HG02588 (cell line): Measurements from ENCODE around the gene TACC3.
A peak's percentile ranks its signal among the peaks of the same experiment; 100 is the strongest.

Experiments
- ATAC-seq: cut with Tn5 transposase; IDR thresholded peaks from one replicate; pipeline ENCODE4 v1.9.1; 2021; ENCODE audit warnings: mild to moderate bottlenecking, moderate library complexity; ENCODE audit not compliant: unreplicated experiment

Gene TACC3

DNA sequence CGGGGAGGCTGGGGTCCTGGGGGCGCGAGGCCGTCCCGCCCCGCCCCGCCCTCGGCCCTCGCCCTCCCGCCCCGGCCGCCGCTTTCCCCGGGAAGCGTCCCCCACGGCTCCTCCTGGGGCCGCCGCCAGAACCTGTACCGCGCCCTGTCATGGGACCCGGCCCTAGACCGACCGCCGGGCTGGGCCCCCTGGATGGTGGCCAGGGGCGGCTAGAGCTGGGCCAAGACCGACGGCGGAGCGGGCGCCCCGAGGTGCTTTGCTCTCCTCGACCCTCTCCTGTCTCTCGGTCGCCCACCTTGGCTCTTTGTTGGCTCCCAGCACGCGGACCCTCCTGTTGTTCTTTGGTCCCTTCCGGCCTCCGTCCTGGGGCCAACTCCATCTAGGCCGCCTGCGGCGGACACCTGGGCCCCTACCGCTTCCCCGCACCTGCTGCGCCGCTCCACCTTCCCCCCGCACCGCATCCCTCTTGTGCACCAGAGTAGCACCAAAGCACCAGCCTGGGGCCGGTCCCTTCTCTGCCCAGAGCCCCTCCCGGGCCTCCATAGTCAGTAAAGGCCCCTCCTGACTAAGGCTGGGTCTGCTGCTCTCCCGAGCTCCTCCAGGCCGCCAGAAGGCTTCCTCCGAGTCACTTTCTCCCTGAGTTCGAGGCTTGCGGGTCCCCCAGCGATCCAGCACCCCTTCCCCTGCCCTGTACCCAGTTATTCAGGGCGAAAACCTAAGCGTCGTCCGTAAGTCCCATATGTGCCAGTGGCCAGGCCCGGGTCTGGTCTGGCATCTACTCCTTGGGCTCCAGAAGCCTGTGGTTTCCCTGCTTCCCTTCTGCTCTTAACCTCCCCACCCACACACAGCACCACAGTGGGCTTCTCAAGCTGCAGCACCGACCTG lies 587 bp downstream of the TACC3 start:
- ATAC-seq = peak; percentile 5

DNA sequence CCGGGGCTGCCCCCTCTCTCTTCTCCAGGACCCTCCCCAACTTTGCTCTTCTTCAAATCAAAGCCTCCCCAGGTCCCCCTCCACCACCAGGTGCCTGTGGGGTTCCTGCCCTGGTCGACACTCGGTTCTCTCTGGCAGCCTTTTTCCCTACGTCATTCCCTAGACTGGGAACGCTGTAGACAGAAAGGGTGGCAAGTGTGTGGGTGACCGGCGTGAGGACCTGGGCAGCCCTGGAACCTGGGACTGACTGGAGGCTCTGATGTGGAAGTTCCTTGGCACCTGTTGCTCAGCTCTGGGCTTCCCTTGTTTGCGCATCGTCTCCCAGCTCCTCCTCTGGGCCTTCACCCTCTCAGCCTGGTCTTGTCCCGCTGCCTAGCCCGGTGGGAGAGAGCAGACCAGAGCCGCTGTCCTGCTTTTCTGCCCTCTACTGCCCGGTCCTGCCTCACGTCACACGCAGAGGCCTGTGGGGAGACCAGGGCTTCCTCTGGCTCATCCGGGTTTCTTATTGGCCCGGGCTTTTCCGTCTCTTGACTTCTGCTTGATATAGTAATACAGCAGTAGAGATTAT lies 1.3 kb downstream of the TACC3 start:
- no peak for ATAC-seq

DNA sequence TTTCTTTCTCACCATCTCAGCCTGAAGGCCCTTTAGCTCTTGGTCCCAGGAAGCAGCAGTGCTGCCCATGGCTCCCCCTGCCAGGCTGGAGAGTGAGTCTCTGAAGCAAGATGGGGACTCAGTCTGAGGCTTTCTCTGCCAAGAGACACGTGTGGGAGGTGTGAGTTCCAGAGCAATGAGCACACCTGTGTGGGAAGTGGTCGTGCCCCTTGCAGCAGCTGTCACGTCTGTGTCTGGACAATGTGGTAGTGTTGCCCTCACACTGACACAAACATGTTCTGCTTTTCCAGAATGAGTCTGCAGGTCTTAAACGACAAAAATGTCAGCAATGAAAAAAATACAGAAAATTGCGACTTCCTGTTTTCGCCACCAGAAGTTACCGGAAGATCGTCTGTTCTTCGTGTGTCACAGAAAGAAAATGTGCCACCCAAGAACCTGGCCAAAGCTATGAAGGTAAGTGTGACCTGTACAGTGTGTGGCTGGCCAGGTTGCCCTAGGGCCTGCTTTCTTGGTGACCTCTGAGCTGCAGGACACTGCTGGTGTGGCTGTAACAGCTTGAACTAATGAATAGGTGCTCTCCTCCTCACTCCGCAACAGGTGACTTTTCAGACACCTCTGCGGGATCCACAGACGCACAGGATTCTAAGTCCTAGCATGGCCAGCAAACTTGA lies 1.9 kb downstream of the TACC3 start:
- ATAC-seq = no peak

DNA sequence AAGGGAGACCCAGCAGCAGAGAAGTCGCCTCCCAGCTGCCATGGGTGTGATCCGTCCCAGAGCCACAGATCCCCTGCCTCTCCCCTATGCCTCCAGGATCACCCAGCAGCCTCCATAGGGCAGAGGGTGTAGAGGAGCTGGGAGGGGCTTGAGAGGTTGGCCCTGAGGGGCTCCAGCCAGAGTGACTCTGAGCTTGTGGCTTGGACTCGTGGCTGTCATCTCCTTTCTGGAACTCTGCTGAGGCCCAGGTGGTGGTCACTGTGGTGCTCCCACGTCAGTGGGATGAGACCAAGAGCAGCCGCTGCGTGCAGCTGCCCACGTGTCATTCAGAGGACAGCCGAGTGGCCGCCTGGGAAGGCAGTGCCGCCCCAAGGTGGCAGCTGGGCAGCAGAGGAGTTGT lies 4.2 kb downstream of the TACC3 start:
- no peak for ATAC-seq

DNA sequence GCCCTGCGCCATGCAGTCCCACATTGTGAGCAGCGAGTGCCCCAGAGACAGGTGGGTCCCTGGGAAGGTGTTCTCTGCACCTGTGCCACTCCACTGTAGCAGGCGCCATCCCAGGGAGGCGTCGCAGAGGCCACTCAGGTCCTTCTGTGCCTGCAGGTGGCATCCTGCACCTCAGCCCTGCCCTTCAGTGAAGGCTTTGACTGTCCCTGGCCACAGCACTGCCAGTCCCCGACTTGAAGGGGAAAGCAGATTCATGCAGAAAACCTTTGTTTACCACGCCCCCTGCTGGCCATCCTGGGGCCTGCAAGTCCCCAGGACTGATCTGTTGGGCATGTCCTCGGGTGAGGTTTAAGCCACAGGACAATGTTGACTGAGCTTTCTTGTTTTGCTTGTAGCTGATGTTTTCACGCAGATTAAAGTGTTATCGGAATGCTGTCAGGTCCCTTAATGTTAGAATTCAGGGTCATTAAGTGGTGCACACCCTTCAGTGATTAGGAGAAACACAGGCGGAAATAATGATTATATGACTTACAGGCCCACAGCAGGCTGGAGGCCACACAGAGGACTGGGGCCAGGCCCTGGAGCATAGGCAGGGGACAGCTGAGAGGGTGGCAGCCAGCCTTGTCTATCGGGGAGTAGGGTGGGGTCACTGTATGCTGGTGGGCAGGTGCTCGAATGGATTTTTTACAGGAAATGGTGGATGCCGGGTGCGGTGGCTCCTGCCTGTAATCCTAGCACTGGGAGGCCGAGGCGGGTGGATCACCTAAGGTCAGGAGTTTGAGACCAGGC lies 5.0 kb downstream of the TACC3 start:
- ATAC-seq = no peak

DNA sequence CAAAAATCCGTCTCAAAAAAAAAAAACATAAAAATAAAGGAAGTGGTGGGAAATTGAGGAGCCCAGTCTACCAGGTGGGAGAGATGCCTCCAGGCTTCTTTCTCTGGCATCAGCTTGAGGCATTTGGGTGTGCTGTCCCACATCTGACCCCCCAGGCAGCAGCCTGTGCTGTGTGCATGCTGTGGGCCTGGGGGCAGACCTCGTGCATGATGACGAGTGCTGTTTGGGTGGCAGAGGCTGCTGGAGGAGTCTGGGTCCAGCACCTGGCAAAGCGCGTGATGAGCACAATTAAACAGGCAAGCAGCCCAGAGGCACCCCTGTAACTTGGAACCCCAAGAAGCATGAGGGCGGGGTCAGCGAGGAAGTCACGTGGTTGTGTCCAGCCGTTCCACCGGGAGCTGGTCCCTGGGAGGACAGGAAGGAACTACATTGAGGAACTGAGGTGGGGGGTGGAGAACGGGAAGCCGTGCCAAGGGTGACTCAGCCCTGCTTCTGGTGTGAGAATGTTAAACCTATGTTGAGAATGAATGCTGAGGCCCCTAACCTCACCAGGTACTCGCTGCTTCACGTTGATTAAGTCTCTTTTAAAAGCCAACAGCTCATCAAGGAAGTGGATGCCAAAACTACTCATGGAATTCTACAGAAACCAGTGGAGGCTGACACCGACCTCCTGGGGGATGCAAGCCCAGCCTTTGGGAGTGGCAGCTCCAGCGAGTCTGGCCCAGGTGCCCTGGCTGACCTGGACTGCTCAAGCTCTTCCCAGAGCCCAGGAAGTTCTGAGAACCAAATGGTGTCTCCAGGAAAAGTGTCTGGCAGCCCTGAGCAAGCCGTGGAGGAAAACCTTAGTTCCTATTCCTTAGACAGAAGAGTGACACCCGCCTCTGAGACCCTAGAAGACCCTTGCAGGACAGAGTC lies 6.1 kb downstream of the TACC3 start:
- no peak for ATAC-seq

DNA sequence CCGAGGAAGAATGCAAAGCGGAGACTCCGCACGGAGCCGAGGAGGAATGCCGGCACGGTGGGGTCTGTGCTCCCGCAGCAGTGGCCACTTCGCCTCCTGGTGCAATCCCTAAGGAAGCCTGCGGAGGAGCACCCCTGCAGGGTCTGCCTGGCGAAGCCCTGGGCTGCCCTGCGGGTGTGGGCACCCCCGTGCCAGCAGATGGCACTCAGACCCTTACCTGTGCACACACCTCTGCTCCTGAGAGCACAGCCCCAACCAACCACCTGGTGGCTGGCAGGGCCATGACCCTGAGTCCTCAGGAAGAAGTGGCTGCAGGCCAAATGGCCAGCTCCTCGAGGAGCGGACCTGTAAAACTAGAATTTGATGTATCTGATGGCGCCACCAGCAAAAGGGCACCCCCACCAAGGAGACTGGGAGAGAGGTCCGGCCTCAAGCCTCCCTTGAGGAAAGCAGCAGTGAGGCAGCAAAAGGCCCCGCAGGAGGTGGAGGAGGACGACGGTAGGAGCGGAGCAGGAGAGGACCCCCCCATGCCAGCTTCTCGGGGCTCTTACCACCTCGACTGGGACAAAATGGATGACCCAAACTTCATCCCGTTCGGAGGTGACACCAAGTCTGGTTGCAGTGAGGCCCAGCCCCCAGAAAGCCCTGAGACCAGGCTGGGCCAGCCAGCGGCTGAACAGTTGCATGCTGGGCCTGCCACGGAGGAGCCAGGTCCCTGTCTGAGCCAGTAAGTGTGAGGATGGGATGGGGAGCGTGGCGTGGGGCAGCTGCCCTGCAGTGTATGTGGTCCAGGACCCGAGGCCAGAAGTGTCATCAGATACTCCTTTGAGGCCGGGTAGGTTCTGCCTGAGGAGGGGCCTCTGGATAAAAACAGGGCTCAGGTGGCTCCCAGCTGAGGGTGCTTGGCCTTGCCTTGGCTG lies 7.0 kb downstream of the TACC3 start:
- ATAC-seq = no peak

DNA sequence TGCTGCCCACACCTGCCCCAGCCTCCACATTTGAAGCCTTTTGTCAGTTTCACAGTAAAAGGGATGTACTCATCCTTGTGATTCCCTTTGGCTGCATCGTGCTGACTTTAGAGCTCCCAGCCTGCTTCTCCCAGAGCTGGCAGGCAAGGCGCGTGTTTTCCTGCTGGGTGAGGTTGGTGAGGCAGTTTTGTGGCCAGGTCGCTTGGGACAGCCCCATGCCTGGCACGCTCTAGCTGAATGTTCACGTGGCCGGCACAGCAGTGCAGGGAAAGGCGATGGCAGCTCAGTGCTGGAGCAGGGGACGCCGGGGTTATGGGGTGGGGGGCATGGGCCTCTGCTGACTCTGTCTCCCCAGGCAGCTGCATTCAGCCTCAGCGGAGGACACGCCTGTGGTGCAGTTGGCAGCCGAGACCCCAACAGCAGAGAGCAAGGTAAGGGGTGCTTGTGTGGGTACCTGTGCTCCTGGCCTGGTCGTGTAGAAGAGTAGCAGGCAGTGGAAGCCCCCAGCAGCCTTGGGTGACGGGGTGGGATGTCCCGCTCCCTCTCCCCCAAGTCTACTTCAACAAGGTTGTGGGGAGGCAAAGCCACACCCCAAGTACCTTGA lies 9.3 kb downstream of the TACC3 start:
- ATAC-seq = no peak

DNA sequence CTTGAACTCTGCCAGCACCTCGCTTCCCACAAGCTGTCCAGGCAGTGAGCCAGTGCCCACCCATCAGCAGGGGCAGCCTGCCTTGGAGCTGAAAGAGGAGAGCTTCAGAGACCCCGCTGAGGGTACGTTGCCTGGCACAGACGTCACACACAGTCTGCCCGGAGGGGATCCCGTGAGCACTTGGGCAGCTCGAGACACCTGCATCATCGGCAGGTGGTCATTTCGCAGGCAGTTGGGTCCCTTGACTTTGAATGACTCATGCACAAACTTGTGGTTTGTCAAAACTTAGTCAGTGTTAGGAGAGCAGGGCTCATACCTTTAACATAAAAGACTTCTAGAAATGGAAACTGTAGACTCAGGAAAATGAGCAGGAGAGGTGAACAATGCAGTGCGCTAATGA lies 9.9 kb downstream of the TACC3 start:
- ATAC-seq = no peak

DNA sequence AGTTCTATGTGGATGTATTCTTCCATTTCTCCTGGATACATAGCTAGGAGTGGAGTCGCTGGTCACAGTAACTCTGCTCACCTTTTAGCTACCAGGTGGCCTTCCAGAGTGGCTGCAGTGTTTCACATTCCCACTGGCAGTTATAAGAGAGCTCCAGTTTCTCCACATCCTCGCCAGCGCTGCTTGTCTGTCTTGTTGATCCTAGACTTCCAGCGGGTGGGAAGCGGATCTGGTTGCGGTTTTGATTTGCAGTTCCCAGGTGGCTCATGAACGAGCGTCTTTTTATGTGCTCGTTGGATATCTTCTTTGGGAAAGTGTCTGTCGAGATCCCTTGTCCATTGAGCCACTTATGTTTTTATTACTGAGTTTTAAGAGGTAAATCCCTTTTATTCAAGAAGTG lies 11.6 kb downstream of the TACC3 start:
- no peak for ATAC-seq

DNA sequence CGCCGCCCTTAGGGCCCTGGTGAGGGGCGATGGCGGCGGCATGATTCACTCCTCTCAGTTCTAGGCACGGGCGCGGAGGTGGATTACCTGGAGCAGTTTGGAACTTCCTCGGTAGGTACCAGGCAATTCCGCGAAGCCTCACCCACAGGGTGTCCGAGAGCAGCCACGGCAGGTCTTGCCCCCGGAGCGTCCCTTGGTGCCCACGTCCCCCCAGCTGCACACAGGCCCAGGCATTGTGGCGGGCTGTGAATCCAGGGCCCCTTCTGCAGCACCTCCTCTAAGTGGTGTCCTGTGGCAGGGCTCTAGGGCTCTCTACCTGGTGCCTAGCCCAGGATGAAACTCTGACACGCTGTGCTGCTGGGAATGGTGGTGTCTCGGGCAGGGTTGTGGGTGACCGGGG lies 13.9 kb downstream of the TACC3 start:
- no peak for ATAC-seq

DNA sequence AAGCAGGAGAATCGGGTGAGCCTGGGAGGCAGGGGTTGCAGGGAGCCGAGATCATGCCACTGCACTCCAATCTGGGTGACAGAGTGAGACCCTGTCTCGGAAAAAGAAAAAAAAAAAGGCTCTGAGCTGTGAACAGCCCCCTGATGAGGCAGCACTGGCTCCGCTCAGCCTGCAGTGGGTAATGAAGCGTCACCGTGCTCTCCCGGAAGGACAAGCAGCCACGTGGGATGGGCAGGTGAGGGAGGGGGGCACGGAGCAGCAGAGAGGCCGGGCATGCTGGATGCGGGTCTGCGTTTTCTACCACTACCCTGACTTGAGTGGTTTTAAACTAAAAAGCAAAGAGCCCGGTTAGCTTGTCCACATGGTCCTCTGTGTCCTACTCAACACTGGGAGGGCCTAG lies 15.5 kb downstream of the TACC3 start:
- no peak for ATAC-seq

DNA sequence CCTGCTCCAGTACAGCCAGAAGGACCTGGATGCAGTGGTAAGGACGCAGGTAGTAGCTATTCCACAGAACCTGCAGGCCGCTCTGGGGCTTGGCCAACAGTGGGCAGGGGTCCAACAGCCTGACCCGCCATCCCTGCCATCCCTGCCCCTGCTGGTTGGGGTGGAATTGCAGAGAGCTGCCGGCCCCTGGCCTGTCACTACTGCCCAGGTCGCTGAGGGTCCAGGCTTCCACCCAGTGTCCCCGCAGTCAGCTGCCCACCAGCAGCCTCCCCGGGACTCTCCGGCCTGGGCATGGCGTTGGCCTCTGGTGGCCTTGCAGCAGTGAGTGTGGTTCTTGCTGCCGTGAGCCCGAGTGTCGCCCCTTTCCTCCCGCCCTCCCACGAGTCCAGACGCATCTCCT lies 16.3 kb downstream of the TACC3 start:
- ATAC-seq = no peak

DNA sequence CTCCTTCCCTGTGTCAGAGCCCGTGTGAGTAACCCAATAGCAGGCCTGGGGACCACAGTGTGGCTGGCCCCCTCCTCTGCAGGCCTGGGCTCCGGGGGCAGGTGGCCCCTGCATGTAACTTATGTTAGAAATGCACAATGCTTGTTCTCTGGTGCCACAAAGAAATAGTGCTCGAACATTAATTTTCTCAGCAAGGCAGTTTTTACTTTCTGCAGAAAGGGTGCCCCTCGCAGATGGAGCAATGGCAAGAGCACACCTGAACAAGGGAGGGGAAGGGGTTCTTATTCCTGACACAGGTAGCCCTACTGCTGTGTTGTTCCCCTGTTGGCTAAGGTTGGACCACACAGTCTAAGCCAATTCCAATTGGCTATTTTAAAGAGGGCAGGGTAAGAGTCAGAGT lies 17.1 kb downstream of the TACC3 start:
- no peak for ATAC-seq

DNA sequence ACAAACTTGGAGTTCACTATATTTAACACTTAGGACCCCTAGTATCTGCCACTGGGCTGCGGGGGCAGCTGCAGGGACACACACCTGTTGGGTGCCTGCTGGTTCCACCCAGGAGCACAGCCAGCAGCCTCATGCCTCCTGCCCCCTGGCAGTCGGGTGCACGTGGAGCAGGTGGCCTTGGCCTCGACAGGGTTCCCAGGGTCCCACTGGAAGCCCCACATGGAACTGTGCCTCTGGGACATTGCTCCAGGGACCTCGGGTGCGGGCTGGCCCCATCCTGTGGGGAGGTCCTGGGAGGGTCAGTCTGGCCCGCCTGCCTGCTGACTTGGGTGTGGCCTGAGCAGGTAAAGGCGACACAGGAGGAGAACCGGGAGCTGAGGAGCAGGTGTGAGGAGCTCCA lies 18.0 kb downstream of the TACC3 start:
- no peak for ATAC-seq

DNA sequence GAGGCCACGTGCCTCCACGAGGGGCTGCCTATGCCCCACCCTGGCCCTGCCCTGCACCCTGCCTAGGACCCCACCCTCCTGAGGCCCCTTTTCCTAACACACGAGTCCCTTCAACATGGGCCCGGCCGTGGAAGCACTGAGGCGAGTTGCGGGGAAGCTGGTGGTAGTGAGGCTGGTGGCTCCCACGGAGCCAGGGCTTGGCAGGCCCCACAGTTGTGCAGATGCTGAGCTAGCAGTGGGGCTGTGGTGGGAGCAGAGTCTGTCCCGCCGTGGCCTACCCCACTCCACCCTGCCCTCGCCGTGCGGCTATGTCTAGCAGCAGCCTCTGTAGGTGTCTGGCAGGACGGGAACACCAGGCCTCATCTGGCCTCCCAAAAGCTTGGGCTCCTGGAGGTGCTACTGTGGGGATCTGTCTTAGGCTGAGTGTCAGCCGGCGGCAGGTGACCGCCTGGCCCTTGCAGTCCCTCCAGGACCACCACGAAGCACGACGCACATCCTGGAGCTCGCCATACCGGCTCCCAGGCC lies 18.8 kb downstream of the TACC3 start:
- no peak for ATAC-seq

DNA sequence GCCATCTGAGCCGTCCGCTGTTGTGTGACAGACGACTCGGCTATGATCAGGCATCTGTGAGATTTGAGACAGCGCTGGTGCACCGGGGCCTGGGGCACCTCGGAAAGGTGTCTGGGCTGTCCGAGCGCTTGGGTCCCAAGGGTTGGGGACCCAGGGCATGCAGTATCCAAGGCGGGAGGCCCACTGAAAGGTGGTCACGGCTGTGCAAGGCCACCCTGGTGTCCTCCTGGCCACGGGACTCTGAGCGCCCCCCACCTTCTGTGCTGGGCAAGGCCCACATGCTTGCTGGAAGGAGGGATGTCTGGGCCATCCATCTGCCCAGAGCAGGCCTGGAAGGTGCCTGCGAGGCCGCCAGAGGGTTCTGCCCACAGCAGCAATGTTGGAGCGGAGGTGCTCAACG lies 19.9 kb downstream of the TACC3 start:
- no peak for ATAC-seq

DNA sequence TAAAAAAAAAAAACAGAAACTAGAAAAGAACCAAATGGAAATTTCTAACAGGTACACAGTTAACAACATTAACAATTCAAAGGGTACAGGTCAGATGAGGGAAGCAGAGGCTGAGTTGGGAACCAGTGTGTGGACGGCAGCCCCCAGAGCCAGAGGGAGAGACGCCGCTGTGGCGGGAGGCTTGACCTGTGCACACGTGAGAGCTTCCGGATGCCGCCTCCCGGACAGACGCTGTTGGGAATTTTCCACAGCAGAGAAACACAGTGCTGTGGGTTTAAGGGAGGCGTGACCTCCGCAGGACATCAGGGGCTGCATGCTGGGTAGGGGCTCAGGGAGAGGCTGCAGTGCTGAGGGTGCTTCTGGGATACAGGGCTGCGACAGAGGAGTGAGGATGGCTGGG lies 22.2 kb downstream of the TACC3 start:
- ATAC-seq = no peak

DNA sequence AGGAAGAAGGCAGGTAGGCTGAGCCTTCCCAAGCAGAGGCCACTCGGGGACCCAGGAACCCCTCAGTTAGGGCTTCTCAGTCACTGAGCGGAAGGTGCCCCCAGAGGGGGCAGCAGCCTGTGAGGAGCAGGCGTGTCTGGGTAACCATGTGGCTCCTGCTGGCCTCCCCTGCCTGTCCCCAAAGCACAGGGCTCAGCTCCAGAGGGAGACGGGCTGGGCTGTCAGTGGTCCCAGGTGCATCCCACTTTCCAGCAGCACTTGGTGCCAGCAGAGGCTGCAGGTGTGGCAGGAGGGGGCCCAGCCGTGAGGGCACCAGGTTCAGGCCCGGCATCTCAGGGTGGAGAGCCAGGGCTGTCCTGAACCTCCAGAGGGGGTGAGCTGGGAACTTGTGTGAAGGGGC lies 22.7 kb downstream of the TACC3 start:
- ATAC-seq = no peak
